ENCODE data around the gene MEGF6. TPM values are rescaled to one million over a fixed set of nuclear protein-coding genes. Genes with fewer than 3 reads are reported as not detected.

The MEGF6 gene
- total and polyA plus RNA-seq, 12 donors = 1.8 to 14.1 (median 7.0) TPM

DNA sequence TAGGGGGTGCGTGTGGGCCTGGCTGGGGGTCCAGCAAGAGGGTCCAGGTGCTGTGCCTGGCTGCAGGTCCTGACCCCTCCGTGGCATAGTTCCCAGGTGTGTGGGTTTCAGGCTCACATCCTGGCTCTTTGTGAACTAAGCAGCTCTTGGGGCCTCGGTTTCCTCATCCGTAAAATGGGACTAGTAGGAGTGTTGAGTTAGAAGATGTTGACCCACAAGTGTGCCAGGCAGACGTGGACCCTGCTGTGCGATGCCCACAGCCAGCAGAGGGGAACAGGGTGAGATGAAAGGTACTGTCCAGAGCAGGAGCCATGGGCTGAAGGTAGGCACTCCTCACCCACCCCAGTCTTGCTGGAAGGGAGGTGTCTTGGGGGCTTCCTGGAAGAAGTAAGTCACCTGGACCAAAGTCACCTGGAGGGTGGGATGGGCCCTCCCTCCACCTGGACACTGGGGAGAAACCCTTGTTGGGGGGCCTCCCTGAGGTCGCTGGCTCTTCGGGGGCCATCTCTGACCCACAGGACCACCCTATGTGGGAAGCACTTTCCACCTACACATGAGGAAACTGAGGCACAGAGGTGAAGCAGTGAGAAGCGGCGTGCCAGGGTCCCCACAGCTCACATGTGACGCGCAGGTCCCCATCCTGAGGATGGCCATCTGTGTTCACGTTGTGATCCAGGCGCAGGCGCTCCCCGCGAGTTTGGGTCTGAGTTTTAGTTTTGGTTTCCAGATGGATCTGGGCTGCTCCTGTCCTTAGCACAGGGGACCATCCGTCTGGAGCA, 155.4 kb downstream of the MEGF6 start:
- 89 to 91% methylated on average over 18 of the region's 18 CpGs for WGBS, 2 donors
- no peak for ATAC-seq
- H3K9me3 ChIP-seq = no peaks in the 10 kb centered on the region
- peaks cover 16 to 48% (median 30%) of the 10 kb centered on the region in 9 donors for H3K4me1 ChIP-seq
- TF ChIP-seq, protein P1, sequence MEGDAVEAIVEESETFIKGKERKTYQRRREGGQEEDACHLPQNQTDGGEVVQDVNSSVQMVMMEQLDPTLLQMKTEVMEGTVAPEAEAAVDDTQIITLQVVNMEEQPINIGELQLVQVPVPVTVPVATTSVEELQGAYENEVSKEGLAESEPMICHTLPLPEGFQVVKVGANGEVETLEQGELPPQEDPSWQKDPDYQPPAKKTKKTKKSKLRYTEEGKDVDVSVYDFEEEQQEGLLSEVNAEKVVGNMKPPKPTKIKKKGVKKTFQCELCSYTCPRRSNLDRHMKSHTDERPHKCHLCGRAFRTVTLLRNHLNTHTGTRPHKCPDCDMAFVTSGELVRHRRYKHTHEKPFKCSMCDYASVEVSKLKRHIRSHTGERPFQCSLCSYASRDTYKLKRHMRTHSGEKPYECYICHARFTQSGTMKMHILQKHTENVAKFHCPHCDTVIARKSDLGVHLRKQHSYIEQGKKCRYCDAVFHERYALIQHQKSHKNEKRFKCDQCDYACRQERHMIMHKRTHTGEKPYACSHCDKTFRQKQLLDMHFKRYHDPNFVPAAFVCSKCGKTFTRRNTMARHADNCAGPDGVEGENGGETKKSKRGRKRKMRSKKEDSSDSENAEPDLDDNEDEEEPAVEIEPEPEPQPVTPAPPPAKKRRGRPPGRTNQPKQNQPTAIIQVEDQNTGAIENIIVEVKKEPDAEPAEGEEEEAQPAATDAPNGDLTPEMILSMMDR (IDR thresholded peaks at IDR 0.05) = no peak
- H3K27ac ChIP-seq = no peak overlapping the region
- no peaks in the 10 kb centered on the region for H3K36me3 ChIP-seq
- intact Hi-C loops (cut with DNase I) = loop anchor here in 1 of 10 donors (10.0 kb wide), 1 partner anchor 269 kb away; no protein-coding TSS in a partner anchor
- no peak overlapping the region for H3K4me3 ChIP-seq
- peak in 1 of 2 donors; percentile 4 for DNase-seq
- peaks cover 3 to 42% (median 25%) of the 10 kb centered on the region in 7 donors for H3K27me3 ChIP-seq

DNA sequence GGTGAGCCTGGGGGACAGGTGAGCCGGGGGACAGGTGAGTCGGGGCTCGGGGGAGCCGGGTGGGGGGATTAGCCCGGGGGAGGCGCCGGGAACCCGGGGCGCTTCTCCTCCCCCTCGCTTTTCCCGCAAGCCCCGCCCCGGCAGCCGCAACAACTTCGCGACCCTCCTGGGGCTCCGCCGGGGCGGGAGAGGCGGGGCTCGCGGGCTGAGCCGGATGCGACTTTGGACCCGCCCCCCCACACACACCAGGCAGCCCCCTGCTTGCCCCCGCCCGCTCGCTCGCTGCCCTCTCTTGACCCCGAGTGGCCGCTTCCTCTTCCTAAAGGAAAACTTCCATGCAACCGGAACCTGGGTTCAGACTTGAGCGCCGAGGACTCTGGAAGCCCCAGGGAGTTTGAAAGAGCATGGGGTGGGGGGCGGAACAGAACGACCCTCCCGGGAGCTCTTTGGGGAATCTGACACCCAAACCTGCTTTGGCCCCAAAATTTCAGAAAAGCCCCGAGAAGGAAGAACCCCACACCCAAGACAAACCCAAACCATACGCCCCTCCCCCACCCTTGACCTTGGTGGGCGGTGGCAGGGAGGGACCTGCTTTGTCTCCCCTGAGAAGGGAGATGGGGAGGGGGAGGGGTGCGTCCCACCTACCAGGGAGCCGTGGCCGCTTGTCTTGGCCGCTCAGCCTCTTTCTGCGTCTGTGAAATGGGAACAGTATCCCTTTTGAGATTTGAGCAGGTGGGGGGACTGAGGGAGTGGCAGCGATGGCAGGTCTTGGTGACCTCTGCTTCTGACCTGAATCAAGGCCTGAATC, 156.3 kb downstream of the MEGF6 start:
- H3K4me3 ChIP-seq = peak overlapping the region; percentile 32 to 65 (median 56)
- peak; percentile 46 to 63 for DNase-seq
- 11% methylated on average over 39 to 46 of the region's 46 CpGs for WGBS, 2 donors
- H3K36me3 ChIP-seq = no peaks in the 10 kb centered on the region
- peaks cover 3 to 46% (median 25%) of the 10 kb centered on the region in 7 donors for H3K27me3 ChIP-seq
- intact Hi-C loops (cut with DNase I) = loop anchor here in 2 of 10 donors (1.0 to 10.0 kb wide), 2 partner anchors 29 to 270 kb away; no protein-coding TSS in a partner anchor
- ATAC-seq = peak in 5 of 8 donors; percentile 15 to 57 (median 27)
- H3K4me1 ChIP-seq = peaks cover 16 to 39% (median 28%) of the 10 kb centered on the region in 9 donors
- H3K9me3 ChIP-seq = no peaks in the 10 kb centered on the region
- TF ChIP-seq, protein P1 (IDR thresholded peaks at IDR 0.05) = no peak
- H3K27ac ChIP-seq = peak overlapping the region in 4 of 10 donors; percentile 15 to 48 (median 24)

DNA sequence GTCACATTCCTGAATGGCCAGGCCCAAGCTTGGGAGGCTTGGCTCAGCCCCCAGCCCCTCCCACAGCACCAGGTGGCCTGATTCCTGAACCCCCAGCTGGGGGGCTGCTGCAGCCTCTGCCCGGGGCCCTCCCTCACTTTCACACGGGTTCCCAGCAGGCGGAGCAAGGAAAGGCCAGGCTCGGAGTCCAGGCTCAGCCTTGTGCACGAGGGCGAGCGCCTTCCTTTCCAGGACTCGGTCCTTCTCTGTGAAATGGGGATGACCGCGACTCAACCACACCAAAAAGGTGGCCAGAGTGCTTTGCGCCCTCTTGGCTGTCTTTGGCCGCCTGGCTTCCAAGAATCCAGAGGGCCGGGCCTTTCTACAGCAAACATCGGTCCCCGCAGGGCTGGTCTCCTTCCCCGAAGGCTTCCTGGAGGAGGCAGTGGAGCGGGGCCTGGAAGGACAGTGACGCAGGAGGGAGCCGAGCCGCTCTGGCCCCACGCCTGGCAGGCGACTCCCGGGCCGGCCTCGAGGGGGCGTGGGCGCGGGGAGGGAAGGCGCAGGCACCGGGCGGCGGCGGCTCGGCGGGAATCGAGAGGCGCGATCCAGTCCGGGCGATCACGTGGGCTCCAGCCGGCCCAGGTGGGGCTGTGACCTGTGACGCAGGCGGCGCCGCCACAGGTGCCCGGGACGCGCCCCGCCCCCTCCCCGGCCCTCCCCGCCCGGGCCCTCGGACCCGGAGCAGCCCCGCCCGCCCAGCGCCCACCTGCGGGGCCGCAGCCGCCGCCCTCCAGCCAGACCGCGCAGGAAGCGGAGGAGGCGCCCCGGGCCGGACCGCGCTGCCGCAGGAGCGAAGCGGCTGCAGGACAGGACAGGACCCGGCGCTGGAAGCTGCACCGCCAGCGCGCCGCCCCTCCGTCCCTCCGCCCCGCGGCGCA, 157.2 kb downstream of the MEGF6 start, which contains the start of gene ARHGEF16:
Gene ARHGEF16 (plus strand): TSS at position 775 of the 920 bp plus-strand sequence. CDS start 8,420 bp downstream, outside the sequence.
- intact Hi-C loops (cut with DNase I) = loop anchor here in 9 of 10 donors (1.0 to 10.0 kb wide), 6 partner anchors 29 to 271 kb away; no protein-coding TSS in a partner anchor
- WGBS, 2 donors = 5 to 7% methylated on average over 45 to 84 of the region's 84 CpGs
- ATAC-seq (peak; percentile 48 to 70 (median 63)), DNase-seq (peak; percentile 32 to 61)
- H3K9me3 ChIP-seq = no peaks in the 10 kb centered on the region
- peaks cover 15 to 37% (median 28%) of the 10 kb centered on the region in 9 donors for H3K4me1 ChIP-seq
- H3K27me3 ChIP-seq = peaks cover 3 to 46% (median 25%) of the 10 kb centered on the region in 7 donors
- H3K36me3 ChIP-seq = no peaks in the 10 kb centered on the region
- H3K4me3 ChIP-seq = peak within 1 kb of the TSS; percentile 32 to 65 (median 56)
- TF ChIP-seq, protein P1 (IDR thresholded peaks at IDR 0.05) = peak in 8 of 9 donors; percentile 24 to 60 (median 50)
- H3K27ac ChIP-seq = peak within 1 kb of the TSS in 4 of 10 donors; percentile 15 to 48 (median 24)
